ENCODE results near the gene RAB11FIP3.

- TF ChIP-seq, protein P1, sequence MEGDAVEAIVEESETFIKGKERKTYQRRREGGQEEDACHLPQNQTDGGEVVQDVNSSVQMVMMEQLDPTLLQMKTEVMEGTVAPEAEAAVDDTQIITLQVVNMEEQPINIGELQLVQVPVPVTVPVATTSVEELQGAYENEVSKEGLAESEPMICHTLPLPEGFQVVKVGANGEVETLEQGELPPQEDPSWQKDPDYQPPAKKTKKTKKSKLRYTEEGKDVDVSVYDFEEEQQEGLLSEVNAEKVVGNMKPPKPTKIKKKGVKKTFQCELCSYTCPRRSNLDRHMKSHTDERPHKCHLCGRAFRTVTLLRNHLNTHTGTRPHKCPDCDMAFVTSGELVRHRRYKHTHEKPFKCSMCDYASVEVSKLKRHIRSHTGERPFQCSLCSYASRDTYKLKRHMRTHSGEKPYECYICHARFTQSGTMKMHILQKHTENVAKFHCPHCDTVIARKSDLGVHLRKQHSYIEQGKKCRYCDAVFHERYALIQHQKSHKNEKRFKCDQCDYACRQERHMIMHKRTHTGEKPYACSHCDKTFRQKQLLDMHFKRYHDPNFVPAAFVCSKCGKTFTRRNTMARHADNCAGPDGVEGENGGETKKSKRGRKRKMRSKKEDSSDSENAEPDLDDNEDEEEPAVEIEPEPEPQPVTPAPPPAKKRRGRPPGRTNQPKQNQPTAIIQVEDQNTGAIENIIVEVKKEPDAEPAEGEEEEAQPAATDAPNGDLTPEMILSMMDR (IDR thresholded peaks at IDR 0.05; ENCODE audit: low read length): no peak
- TF ChIP-seq EZH2 (optimal IDR thresholded peaks at IDR 0.05; ENCODE audit: low read depth, low read length): no peak
These were observed 108.1 kb downstream of the RAB11FIP3 start for GRCh38 chr16:533391-534123.
